ENCODE results near the gene HELT. TPM values are rescaled to one million over a fixed set of nuclear protein-coding genes. Genes with fewer than 3 reads are reported as not detected.

HELT gene
- total and polyA plus RNA-seq, 2 of the 4 experiments (the other 2 are of a cell fraction): not detected

DNA sequence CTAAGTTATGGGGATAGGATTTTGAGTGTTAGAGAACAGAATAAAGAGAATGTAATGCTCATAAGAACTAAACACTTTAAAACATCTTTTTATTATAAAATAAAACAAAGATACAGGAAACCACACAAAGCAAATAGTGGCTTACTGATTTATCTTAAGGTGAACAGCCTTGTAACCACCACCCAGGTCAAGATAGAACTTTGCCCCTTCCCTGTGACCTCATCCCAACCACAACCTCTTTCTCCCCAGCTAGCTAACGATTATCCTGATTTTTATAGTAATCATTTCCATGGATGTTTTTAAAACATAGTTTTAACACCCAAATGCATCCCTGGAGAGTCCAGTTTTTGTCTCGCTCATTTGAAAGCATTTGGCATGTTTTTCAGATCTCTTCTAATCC lies 17.0 kb downstream of the HELT start:
- no peak overlapping the region for H2BK20ac ChIP-seq (ENCODE audit: low read depth, low read length)
- no peak overlapping the region for H2BK5ac ChIP-seq (ENCODE audit: low read depth, low read length, poor library complexity, severe bottlenecking)
- TF ChIP-seq SMC3 (IDR thresholded peaks at IDR 0.05; ENCODE audit: low read depth, low read length) (no peak), MXI1 (IDR thresholded peaks at IDR 0.05; ENCODE audit: borderline replicate concordance, low read depth, low read length) (no peak)
- H3K4me2 ChIP-seq (ENCODE audit: low read depth, low read length): no peak overlapping the region
- ChIA-PET CTCF (no interaction called here), POLR2A (ENCODE audit: unreplicated experiment) (no interaction called here)
- in situ Hi-C loops (cut with MboI; ENCODE audit: low sequenced_read_pairs) (no loop called here), intact Hi-C loops (cut with micrococcal nuclease) (loop anchor here (10.0 kb wide), 1 partner anchor 1000 kb away; no protein-coding TSS in a partner anchor), dilution Hi-C loops (cut with HindIII; ENCODE audit: low sequenced_read_pairs, unreplicated experiment) (no loop called here)
- no peak overlapping the region for H4K5ac ChIP-seq (ENCODE audit: low read depth, low read length)
- H4K91ac ChIP-seq (ENCODE audit: insufficient read depth, low read depth, low read length): no peak overlapping the region
- no peak for ATAC-seq (ENCODE audit: low read depth)
- no peak overlapping the region for H2AK9ac ChIP-seq (replicated peaks; ENCODE audit: low read depth, low read length, poor library complexity)
- no peak overlapping the region for H2AFZ ChIP-seq (replicated peaks; ENCODE audit: low read length, poor library complexity)
- H3K56ac ChIP-seq (ENCODE audit: extremely low read depth, insufficient read depth, low read length): no peak overlapping the region
- no peak overlapping the region for H4K8ac ChIP-seq (ENCODE audit: low read depth in 2 of 2, low read length in 2 of 2)
- no peak overlapping the region for H3K9ac ChIP-seq (ENCODE audit: low read depth, low read length)
- H3K4ac ChIP-seq (ENCODE audit: low read depth, low read length): no peak overlapping the region
- H3K23ac ChIP-seq (ENCODE audit: low read depth, low read length): no peak overlapping the region
- no peak overlapping the region for H3K14ac ChIP-seq (replicated peaks; ENCODE audit: low read depth, low read length)
- no peaks in the 10 kb centered on the region for H3K36me3 ChIP-seq (ENCODE audit: control insufficient read depth, insufficient read depth, low read length)
- no peak overlapping the region for H3K27ac ChIP-seq (ENCODE audit: insufficient read depth, low read length)
- no peak overlapping the region for H2AK5ac ChIP-seq (ENCODE audit: low read depth, low read length)
- H4K20me1 ChIP-seq (ENCODE audit: insufficient read depth, low read length): no peaks in the 10 kb centered on the region
- H3K9me3 ChIP-seq (ENCODE audit: control insufficient read depth, insufficient read depth, low read length): no peaks in the 10 kb centered on the region
- no peak for DNase-seq
- no peaks in the 10 kb centered on the region for H3K79me1 ChIP-seq (ENCODE audit: low read depth in 1 of 2, low read length in 2 of 2)
- H3K4me1 ChIP-seq (ENCODE audit: control insufficient read depth, insufficient read depth, low read length): no peaks in the 10 kb centered on the region
- H3K9me1 ChIP-seq (ENCODE audit: insufficient read depth, low read length): no peaks in the 10 kb centered on the region
- no peak overlapping the region for H2BK120ac ChIP-seq (ENCODE audit: low read depth, low read length)
- WGBS, 2 experiments (ENCODE audit: extremely low coverage in 2 of 2, insufficient read length in 1 of 2): no CpG with 5 or more reads among the region's 2 CpGs
- no peak overlapping the region for H2BK15ac ChIP-seq (ENCODE audit: low read depth, low read length)
- H3K18ac ChIP-seq (ENCODE audit: low read depth, low read length): no peak overlapping the region
- no TSS peak for BruUV-seq (replicated peaks)
- peaks cover 13% of the 10 kb centered on the region for H3K27me3 ChIP-seq (ENCODE audit: control insufficient read depth, insufficient read depth, low read length)
- H3K4me3 ChIP-seq (ENCODE audit: insufficient read depth, low read depth, low read length): no peak overlapping the region
